Kidney (tissue), 14 donors: Measurements from ENCODE around the gene SFXN5. TPM values are rescaled to one million over a fixed set of nuclear protein-coding genes. Genes with fewer than 3 reads are reported as not detected.

Experiments used
- DNase-seq, 5 donors: peaks; one replicate each; pipeline ENCODE4 v3.0.0-alpha.2; 2013 to 2020
- FAIRE-seq: peaks from 2 replicates; lab custom pipeline; 2012; peaks lifted over from hg19 to GRCh38; lab: Jason Lieb, UNC
- H3K27ac ChIP-seq, 2 donors: one replicate each; pipeline ENCODE4 v1.7.0; 2013; ENCODE audit warnings: low read depth in 2 of 2, low read length in 2 of 2, inconsistent platforms in 1 of 2
- H3K27me3 ChIP-seq: one replicate; pipeline ENCODE4 v1.7.1; 2013; ENCODE audit warnings: low read length, inconsistent platforms; ENCODE audit not compliant: control insufficient read depth, insufficient read depth
- H3K36me3 ChIP-seq, 3 donors: one replicate each; pipeline versions ENCODE4 v1.7.0 to v1.7.1; 2013; ENCODE audit warnings: low read length in 3 of 3, control low read depth in 1 of 3, inconsistent platforms in 1 of 3; ENCODE audit not compliant: insufficient read depth in 3 of 3, control insufficient read depth in 2 of 3
- H3K4me1 ChIP-seq, 3 donors: one replicate each; pipeline versions ENCODE4 v1.7.0 to v1.7.1; 2013; ENCODE audit warnings: low read length in 3 of 3, inconsistent platforms in 1 of 3, low read depth in 1 of 3; ENCODE audit not compliant: control insufficient read depth in 2 of 3, insufficient read depth in 2 of 3
- H3K4me3 ChIP-seq, 3 donors: one replicate each; pipeline versions ENCODE4 v1.7.0 to v1.8.1; 2013; ENCODE audit warnings: low read length in 3 of 3, control low read depth in 1 of 3, inconsistent platforms in 1 of 3
- H3K9ac ChIP-seq, 3 donors: one replicate each; pipeline versions ENCODE4 v1.7.0 to v1.7.1; 2013; ENCODE audit warnings: low read length in 3 of 3, control low read depth in 1 of 3, inconsistent platforms in 1 of 3
- H3K9me3 ChIP-seq, 3 donors: one replicate each; pipeline versions ENCODE4 v1.7.0 to v1.7.1; 2013; ENCODE audit warnings: low read length in 3 of 3, control low read depth in 1 of 3, inconsistent platforms in 1 of 3; ENCODE audit not compliant: control insufficient read depth in 2 of 3, insufficient read depth in 1 of 3
- CTCF ChIP-seq: IDR thresholded peaks from 3 replicates; pipeline ENCODE4 v1.5.1; 2012; ENCODE audit warnings: mild to moderate bottlenecking, moderate library complexity, borderline replicate concordance; ENCODE audit not compliant: insufficient read depth; ENCODE audit errors: extremely low read depth
- intact Hi-C: fragments of 100-400 bp; cut with DNase I; formaldehyde crosslinking; loops from one replicate; pipeline ENCODE4 v1.11.1; 2022
- polyA plus RNA-seq: library from polyadenylated mRNA; stranded (reverse); fragments of 350-450 nt; fragmentation: Illumina TruSeq; extraction: RNeasy Lipid Tissue Mini Kit (QIAGEN cat#74804); gene quantifications from one replicate; pipeline ENCODE4 v1.2.3, GENCODE V29; 2014; ENCODE audit warnings: low read depth, low replicate concordance; ENCODE audit not compliant: insufficient read depth
- total RNA-seq: library from RNA; stranded (reverse); fragmentation: NEBNext Ultra II Directional; extraction: Animal tissue kit (Norgen Biotek cat#: 25700); gene quantifications from one replicate; pipeline ENCODE4 v1.2.1, GENCODE V29; 2021
- donor health status: control.
- donor health status: control.
- donor health status: control.
- donor health status: control.
- donor health status: control.
- donor health status: DM: yes; HTN: yes; CAD: no.
- donor health status: Normal renal cell carcinoma (clear cell type).

Gene SFXN5
- total and polyA plus RNA-seq, 2 donors from 2014 or later = 21.4 to 35.9 TPM

GRCh38 chr2:72972352-72973136 lies 99.0 kb downstream of the SFXN5 start:
- H3K4me1 ChIP-seq = peaks cover 0 to 4% (median 0%) of the 10 kb centered on the region in 3 donors
- TF ChIP-seq CTCF = no peak
- H3K9ac ChIP-seq = no peak overlapping the region
- intact Hi-C loops = no loop called here
- H3K9me3 ChIP-seq = no peaks in the 10 kb centered on the region
- H3K36me3 ChIP-seq = peaks cover 0 to 2% (median 0%) of the 10 kb centered on the region in 3 donors
- FAIRE-seq (no peak), DNase-seq (peak in 1 of 5 donors; percentile 44)
- no peak overlapping the region for H3K4me3 ChIP-seq
- no peak overlapping the region for H3K27ac ChIP-seq
- H3K27me3 ChIP-seq = no peaks in the 10 kb centered on the region

DNA sequence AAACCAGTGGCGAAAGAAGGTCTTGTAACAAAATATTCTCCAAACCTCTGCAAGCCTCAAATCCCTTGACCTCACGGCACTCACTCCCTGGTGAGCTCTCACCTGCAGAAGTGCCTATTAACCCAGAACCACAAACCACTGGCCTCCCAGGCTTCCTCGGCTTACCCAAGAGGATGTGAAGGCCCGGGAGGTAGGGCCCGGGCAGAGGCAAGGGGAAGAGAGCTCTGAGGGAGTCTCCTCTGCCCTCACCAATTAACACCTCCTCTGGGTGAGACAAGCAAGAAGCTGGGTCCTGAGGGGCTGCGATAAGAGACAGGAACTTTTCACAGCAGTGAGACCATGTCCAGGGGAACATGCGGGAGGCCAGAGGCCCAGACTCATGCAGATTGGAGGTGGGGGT lies 100.5 kb downstream of the SFXN5 start:
- Histone ChIP-seq H3K9ac (no peak overlapping the region), H3K27me3 (no peaks in the 10 kb centered on the region), H3K4me3 (no peak overlapping the region), H3K9me3 (no peaks in the 10 kb centered on the region), H3K27ac (no peak overlapping the region), H3K36me3 (peaks cover 0 to 4% (median 0%) of the 10 kb centered on the region in 3 donors), H3K4me1 (peaks cover 0 to 14% (median 0%) of the 10 kb centered on the region in 3 donors)
- DNase-seq = peak in 1 of 5 donors; percentile 10
- intact Hi-C loops = no loop called here
- FAIRE-seq = no peak
- TF ChIP-seq CTCF = no peak

- Histone ChIP-seq H3K27ac (no peak overlapping the region), H3K27me3 (no peaks in the 10 kb centered on the region), H3K4me3 (no peak overlapping the region), H3K36me3 (peaks cover 0 to 4% (median 0%) of the 10 kb centered on the region in 3 donors), H3K9ac (no peak overlapping the region), H3K4me1 (peaks cover 0 to 14% (median 0%) of the 10 kb centered on the region in 3 donors), H3K9me3 (no peaks in the 10 kb centered on the region)
- no peak for TF ChIP-seq CTCF
- peak in 1 of 5 donors; percentile 29 for DNase-seq
- intact Hi-C loops = no loop called here
- no peak for FAIRE-seq
Measured at GRCh38 chr2:72969706-72970105, 101.8 kb downstream of the SFXN5 start.
